Karpas-422 (cell line): Measurements from ENCODE around the gene ZNF397. TPM values are rescaled to one million over a fixed set of nuclear protein-coding genes. Genes with fewer than 3 reads are reported as not detected.
A peak's percentile ranks its signal among the peaks of the same experiment; 100 is the strongest.

Source experiments
- DNase-seq: peaks from one replicate; pipeline ENCODE4 v3.0.0-alpha.2; 2015
- H2AFZ ChIP-seq: fragments of 200-600 bp; sonication (generic); 2 replicates; pipeline ENCODE4 v1.6.1; 2014; ENCODE audit warnings: antibody characterized with exemption, low read length, mixed read lengths
- H3K27ac ChIP-seq: fragments of 200-600 bp; sonication (generic); 2 replicates; pipeline ENCODE4 v1.5.1; 2014; ENCODE audit warnings: mild to moderate bottlenecking, low read length, moderate library complexity
- H3K27me3 ChIP-seq: fragments of 200-600 bp; sonication (generic); 2 replicates; pipeline ENCODE4 v1.6.1; 2014; ENCODE audit warnings: low read length, mixed read lengths
- H3K36me3 ChIP-seq: fragments of 200-600 bp; sonication (generic); 2 replicates; pipeline ENCODE4 v1.6.1; 2014; ENCODE audit warnings: low read length, mixed read lengths; ENCODE audit not compliant: insufficient read depth
- H3K4me1 ChIP-seq: fragments of 200-600 bp; sonication (generic); 2 replicates; pipeline ENCODE4 v1.6.1; 2014; ENCODE audit warnings: mild to moderate bottlenecking, low read length, mixed read lengths
- H3K4me2 ChIP-seq: fragments of 200-600 bp; sonication (generic); 2 replicates; pipeline ENCODE4 v1.6.1; 2014; ENCODE audit warnings: low read length, low read depth, mild to moderate bottlenecking; ENCODE audit not compliant: poor library complexity, severe bottlenecking
- H3K4me3 ChIP-seq: fragments of 200-600 bp; sonication (generic); 2 replicates; pipeline ENCODE4 v1.5.1; 2014; ENCODE audit warnings: mild to moderate bottlenecking, antibody characterized with exemption, low read length, mixed read lengths
- H3K79me2 ChIP-seq: fragments of 200-600 bp; sonication (generic); 2 replicates; pipeline ENCODE4 v1.6.1; 2014; ENCODE audit warnings: mild to moderate bottlenecking, low read length, mixed read lengths
- H3K9ac ChIP-seq: fragments of 200-600 bp; sonication (generic); 2 replicates; pipeline ENCODE4 v1.6.0; 2014; ENCODE audit warnings: low read length
- H3K9me2 ChIP-seq: fragments of 200-600 bp; sonication (generic), shearing (Covaris generic); replicated peaks from 2 replicates; pipeline ENCODE4 v1.6.0; 2014; ENCODE audit warnings: mild to moderate bottlenecking, low read length, moderate library complexity; ENCODE audit not compliant: insufficient read depth
- H3K9me3 ChIP-seq: fragments of 300-700, 200-600 bp; sonication (generic); 2 replicates; pipeline ENCODE4 v1.6.1; 2014; ENCODE audit warnings: low read length, mixed read lengths
- H4K20me1 ChIP-seq: fragments of 200-600 bp; sonication (generic); 2 replicates; pipeline ENCODE4 v1.6.1; 2014; ENCODE audit warnings: mild to moderate bottlenecking, antibody characterized with exemption, low read length, low read depth; ENCODE audit not compliant: insufficient read depth
- total RNA-seq: library from RNA; depleted of rRNA; stranded (reverse); fragments of >200 nt; shearing (Covaris generic); gene quantifications from 2 replicates; pipeline ENCODE4 v1.2.3, GENCODE V29; 2014; ENCODE audit warnings: low replicate concordance

Gene ZNF397
- total RNA-seq, 1 experiment from 2014 or later: 36.4 TPM

- peaks cover 10% of the 10 kb centered on the region for H3K4me1 ChIP-seq
- no peak overlapping the region for H3K4me2 ChIP-seq
- H3K9ac ChIP-seq: no peak overlapping the region
- H2AFZ ChIP-seq: no peak overlapping the region
- H4K20me1 ChIP-seq: no peaks in the 10 kb centered on the region
- H3K27ac ChIP-seq: no peak overlapping the region
- DNase-seq: peak; percentile 33
- no peaks in the 10 kb centered on the region for H3K27me3 ChIP-seq
- H3K4me3 ChIP-seq: no peak overlapping the region
- H3K36me3 ChIP-seq: peaks cover 2% of the 10 kb centered on the region
- H3K9me3 ChIP-seq: no peaks in the 10 kb centered on the region; the same call in 1 of the 2 replicates
- peaks cover 8% of the 10 kb centered on the region for H3K79me2 ChIP-seq
- no peaks in the 10 kb centered on the region for H3K9me2 ChIP-seq
Measured at GRCh38 chr18:35236571-35237363, 4.1 kb upstream of the ZNF397 start.

- peak; percentile 44 for DNase-seq
- no peak overlapping the region for H3K27ac ChIP-seq
- peaks cover 12% of the 10 kb centered on the region for H3K4me1 ChIP-seq
- H3K4me2 ChIP-seq: no peak overlapping the region
- no peaks in the 10 kb centered on the region for H3K9me2 ChIP-seq
- peaks cover 18% of the 10 kb centered on the region for H3K79me2 ChIP-seq
- peak overlapping the region; percentile 31; the same call in 1 of the 2 replicates for H2AFZ ChIP-seq
- H4K20me1 ChIP-seq: no peaks in the 10 kb centered on the region
- no peak overlapping the region for H3K9ac ChIP-seq
- H3K9me3 ChIP-seq: peaks cover 25% of the 10 kb centered on the region
- no peak overlapping the region for H3K4me3 ChIP-seq
- peaks cover 27% of the 10 kb centered on the region for H3K36me3 ChIP-seq
- H3K27me3 ChIP-seq: no peaks in the 10 kb centered on the region
Measured at GRCh38 chr18:35239314-35239713, 1.5 kb upstream of the ZNF397 start.

- Histone ChIP-seq H3K9me3 (peaks cover 44% of the 10 kb centered on the region), H3K4me3 (peak overlapping the region; percentile 74), H3K36me3 (peaks cover 48% of the 10 kb centered on the region), H3K4me2 (peak overlapping the region; percentile 85), H3K27me3 (no peaks in the 10 kb centered on the region), H3K27ac (peak overlapping the region; percentile 79), H3K9ac (peak overlapping the region; percentile 86), H2AFZ (no peak overlapping the region), H3K79me2 (peaks cover 18% of the 10 kb centered on the region), H4K20me1 (no peaks in the 10 kb centered on the region), H3K9me2 (no peaks in the 10 kb centered on the region), H3K4me1 (peaks cover 12% of the 10 kb centered on the region)
- DNase-seq: no peak
Measured at GRCh38 chr18:35241448-35241804, 592 bp downstream of the ZNF397 start.

GRCh38 chr18:35242426-35242825 is 1.6 kb downstream of the ZNF397 start:
- Histone ChIP-seq H3K79me2 (peaks cover 18% of the 10 kb centered on the region), H3K4me2 (no peak overlapping the region), H3K27me3 (no peaks in the 10 kb centered on the region), H3K27ac (no peak overlapping the region), H3K9ac (no peak overlapping the region), H3K4me1 (peaks cover 12% of the 10 kb centered on the region), H3K9me2 (no peaks in the 10 kb centered on the region), H3K9me3 (peaks cover 53% of the 10 kb centered on the region), H3K36me3 (peaks cover 58% of the 10 kb centered on the region), H2AFZ (no peak overlapping the region), H4K20me1 (no peaks in the 10 kb centered on the region), H3K4me3 (peak overlapping the region; percentile 74)
- DNase-seq: no peak

GRCh38 chr18:35244671-35245070 is 3.8 kb downstream of the ZNF397 start:
- no peak for DNase-seq
- Histone ChIP-seq H3K9me2 (no peaks in the 10 kb centered on the region), H4K20me1 (no peaks in the 10 kb centered on the region), H3K36me3 (peaks cover 76% of the 10 kb centered on the region), H3K27me3 (no peaks in the 10 kb centered on the region), H3K9ac (no peak overlapping the region), H3K4me3 (no peak overlapping the region), H2AFZ (no peak overlapping the region), H3K27ac (no peak overlapping the region), H3K79me2 (peaks cover 18% of the 10 kb centered on the region), H3K4me2 (no peak overlapping the region), H3K9me3 (peaks cover 57% of the 10 kb centered on the region), H3K4me1 (peaks cover 12% of the 10 kb centered on the region)

- peaks cover 57% of the 10 kb centered on the region for H3K9me3 ChIP-seq
- H3K9ac ChIP-seq: no peak overlapping the region
Measured at GRCh38 chr18:35245719-35246317, 5.0 kb downstream of the ZNF397 start.

GRCh38 chr18:35246831-35247230 is 6.0 kb downstream of the ZNF397 start:
- Histone ChIP-seq H3K79me2 (peaks cover 9% of the 10 kb centered on the region), H3K36me3 (peaks cover 85% of the 10 kb centered on the region), H3K27ac (no peak overlapping the region), H3K4me3 (no peak overlapping the region), H3K9me3 (peaks cover 59% of the 10 kb centered on the region), H3K4me1 (peaks cover 1% of the 10 kb centered on the region; the same call in 1 of the 2 replicates), H3K9ac (no peak overlapping the region), H2AFZ (no peak overlapping the region), H3K27me3 (no peaks in the 10 kb centered on the region), H3K4me2 (no peak overlapping the region), H4K20me1 (no peaks in the 10 kb centered on the region), H3K9me2 (no peaks in the 10 kb centered on the region)
- no peak for DNase-seq

More at GRCh38 chr18:35245719-35246317, 5.0 kb downstream of the ZNF397 start:
- DNase-seq: no peak
- Histone ChIP-seq H2AFZ (no peak overlapping the region), H3K9me2 (no peaks in the 10 kb centered on the region), H3K4me3 (no peak overlapping the region), H3K36me3 (peaks cover 88% of the 10 kb centered on the region), H3K27ac (no peak overlapping the region), H3K79me2 (peaks cover 18% of the 10 kb centered on the region), H3K4me2 (no peak overlapping the region), H3K27me3 (no peaks in the 10 kb centered on the region), H3K4me1 (peaks cover 6% of the 10 kb centered on the region), H4K20me1 (no peaks in the 10 kb centered on the region)

GRCh38 chr18:35247412-35248249 is 6.8 kb downstream of the ZNF397 start:
- Histone ChIP-seq H3K9me3 (peaks cover 51% of the 10 kb centered on the region), H3K36me3 (peaks cover 77% of the 10 kb centered on the region), H3K27me3 (no peaks in the 10 kb centered on the region), H3K4me1 (no peaks in the 10 kb centered on the region), H3K9me2 (no peaks in the 10 kb centered on the region), H3K4me3 (no peak overlapping the region), H3K27ac (no peak overlapping the region), H3K79me2 (peaks cover 4% of the 10 kb centered on the region; the same call in 1 of the 2 replicates), H4K20me1 (no peaks in the 10 kb centered on the region), H3K9ac (no peak overlapping the region), H2AFZ (no peak overlapping the region), H3K4me2 (no peak overlapping the region)
- peak; percentile 64 for DNase-seq
